GM19395 (cell line): ENCODE data around the gene DNLZ.

Experiments
- ATAC-seq: cut with Tn5 transposase; IDR thresholded peaks from one replicate; pipeline ENCODE4 v1.9.1; 2021; ENCODE audit warnings: mild to moderate bottlenecking, moderate library complexity; ENCODE audit not compliant: unreplicated experiment

Gene DNLZ

GRCh38 chr9:136397643-136398042 lies 34.1 kb upstream of the DNLZ start:
- no peak for ATAC-seq

GRCh38 chr9:136396219-136396515 lies 32.6 kb upstream of the DNLZ start:
- no peak for ATAC-seq

- no peak for ATAC-seq
These were observed 32.0 kb upstream of the DNLZ start for GRCh38 chr9:136395345-136396218.

GRCh38 chr9:136395020-136395340 lies 31.4 kb upstream of the DNLZ start:
- no peak for ATAC-seq

- no peak for ATAC-seq
These were observed 30.9 kb upstream of the DNLZ start for GRCh38 chr9:136394312-136395019.

GRCh38 chr9:136393531-136393930 lies 30.0 kb upstream of the DNLZ start:
- ATAC-seq = no peak

- ATAC-seq = no peak
These were observed 29.2 kb upstream of the DNLZ start for GRCh38 chr9:136392538-136393449.

GRCh38 chr9:136391737-136392537 lies 28.4 kb upstream of the DNLZ start:
- ATAC-seq = no peak

- ATAC-seq = no peak
These were observed 25.9 kb upstream of the DNLZ start for GRCh38 chr9:136389396-136389795.

GRCh38 chr9:136387217-136387616 lies 23.7 kb upstream of the DNLZ start:
- ATAC-seq = no peak

- no peak for ATAC-seq
These were observed 22.5 kb upstream of the DNLZ start for GRCh38 chr9:136386018-136386417.

GRCh38 chr9:136385015-136385414 lies 21.5 kb upstream of the DNLZ start:
- ATAC-seq = no peak

GRCh38 chr9:136383436-136383835 lies 19.9 kb upstream of the DNLZ start:
- no peak for ATAC-seq

- no peak for ATAC-seq
These were observed 18.5 kb upstream of the DNLZ start for GRCh38 chr9:136381966-136382513.

GRCh38 chr9:136381311-136381710 lies 17.8 kb upstream of the DNLZ start:
- ATAC-seq = no peak

GRCh38 chr9:136380381-136380780 lies 16.8 kb upstream of the DNLZ start:
- no peak for ATAC-seq

GRCh38 chr9:136379891-136380290 lies 16.3 kb upstream of the DNLZ start:
- ATAC-seq = no peak

GRCh38 chr9:136379401-136379800 lies 15.9 kb upstream of the DNLZ start:
- ATAC-seq = no peak

- no peak for ATAC-seq
These were observed 15.4 kb upstream of the DNLZ start for GRCh38 chr9:136379003-136379287.

- ATAC-seq = no peak
These were observed 14.8 kb upstream of the DNLZ start for GRCh38 chr9:136378170-136379002.
